ENCODE results near the gene GLUD1.

Gene GLUD1

DNA sequence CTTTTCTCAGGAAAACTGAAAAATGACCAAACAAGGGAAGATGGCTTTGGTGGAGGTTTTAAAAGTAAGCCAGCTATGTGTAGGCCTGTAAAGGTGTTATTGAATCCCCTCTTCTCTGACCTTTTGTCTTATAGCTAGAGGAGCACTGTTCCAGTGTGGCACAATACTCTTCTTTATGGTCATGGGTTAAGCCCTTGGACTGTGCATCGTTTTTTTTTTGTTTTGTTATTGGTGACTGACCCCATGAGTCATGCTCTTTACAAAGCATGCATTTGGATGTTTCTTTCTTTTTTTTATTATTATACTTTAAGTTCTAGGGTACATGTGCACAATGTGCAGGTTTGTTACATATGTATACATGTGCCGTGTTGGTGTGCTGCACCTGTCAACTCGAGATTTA, 94.2 kb downstream of the GLUD1 start:
- TF ChIP-seq, protein P1, sequence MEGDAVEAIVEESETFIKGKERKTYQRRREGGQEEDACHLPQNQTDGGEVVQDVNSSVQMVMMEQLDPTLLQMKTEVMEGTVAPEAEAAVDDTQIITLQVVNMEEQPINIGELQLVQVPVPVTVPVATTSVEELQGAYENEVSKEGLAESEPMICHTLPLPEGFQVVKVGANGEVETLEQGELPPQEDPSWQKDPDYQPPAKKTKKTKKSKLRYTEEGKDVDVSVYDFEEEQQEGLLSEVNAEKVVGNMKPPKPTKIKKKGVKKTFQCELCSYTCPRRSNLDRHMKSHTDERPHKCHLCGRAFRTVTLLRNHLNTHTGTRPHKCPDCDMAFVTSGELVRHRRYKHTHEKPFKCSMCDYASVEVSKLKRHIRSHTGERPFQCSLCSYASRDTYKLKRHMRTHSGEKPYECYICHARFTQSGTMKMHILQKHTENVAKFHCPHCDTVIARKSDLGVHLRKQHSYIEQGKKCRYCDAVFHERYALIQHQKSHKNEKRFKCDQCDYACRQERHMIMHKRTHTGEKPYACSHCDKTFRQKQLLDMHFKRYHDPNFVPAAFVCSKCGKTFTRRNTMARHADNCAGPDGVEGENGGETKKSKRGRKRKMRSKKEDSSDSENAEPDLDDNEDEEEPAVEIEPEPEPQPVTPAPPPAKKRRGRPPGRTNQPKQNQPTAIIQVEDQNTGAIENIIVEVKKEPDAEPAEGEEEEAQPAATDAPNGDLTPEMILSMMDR (IDR thresholded peaks at IDR 0.05), result no peak

Data from LNCAP (cell line).